HEK293 (cell line): Measurements from ENCODE around the gene MEF2C.
"Not testable (repeated sequence)": the region's sequence is repeated elsewhere in the genome, so short reads cannot be mapped to it uniquely, and the experiment has no call there.

Experiments
- HOXA7 ChIP-seq: sonication (generic); formaldehyde crosslinking; IDR thresholded peaks from 2 replicates; pipeline ENCODE4 v1.8.1; 2022; ENCODE audit warnings: missing genetic modification reagents, borderline replicate concordance
- KLF10 ChIP-seq: fragments of 450-650 bp; IDR thresholded peaks from 2 replicates; pipeline ENCODE4 v1.5.1; 2018; ENCODE audit warnings: missing biosample characterization, mild to moderate bottlenecking, missing genetic modification characterization
- SETDB1 ChIP-seq: IDR thresholded peaks from one replicate; pipeline ENCODE4 v1.6.1; 2017; ENCODE audit warnings: mild to moderate bottlenecking, low read length, moderate library complexity, mixed read lengths; ENCODE audit not compliant: insufficient read length
- YY1 ChIP-seq: fragments of 450-650 bp; formaldehyde crosslinking; IDR thresholded peaks from 2 replicates; pipeline ENCODE4 v1.5.1; 2018; ENCODE audit warnings: missing biosample characterization, missing genetic modification characterization
- ZBTB20 ChIP-seq: fragments of 450-650 bp; formaldehyde crosslinking; IDR thresholded peaks from 2 replicates; pipeline ENCODE4 v1.5.1; 2016; ENCODE audit warnings: missing biosample characterization, missing genetic modification characterization
- ZNF121 ChIP-seq: fragments of 450-650 bp; formaldehyde crosslinking; IDR thresholded peaks from 2 replicates; pipeline ENCODE4 v1.5.1; 2016; ENCODE audit warnings: missing biosample characterization, missing genetic modification characterization
- ZNF324 ChIP-seq: fragments of 450-650 bp; formaldehyde crosslinking; IDR thresholded peaks from 2 replicates; pipeline ENCODE4 v1.5.1; 2016; ENCODE audit warnings: missing biosample characterization, missing genetic modification characterization
- ZNF423 ChIP-seq: fragments of 450-650 bp; formaldehyde crosslinking; IDR thresholded peaks from 2 replicates; pipeline ENCODE4 v1.5.1; 2016; ENCODE audit warnings: missing biosample characterization, missing genetic modification characterization
- TF ChIP-seq, protein P1 (sequence below): fragments of 450-650 bp; formaldehyde crosslinking; IDR thresholded peaks from 2 replicates; pipeline ENCODE4 v1.5.1; 2016; ENCODE audit warnings: missing biosample characterization, missing genetic modification characterization

DNA sequence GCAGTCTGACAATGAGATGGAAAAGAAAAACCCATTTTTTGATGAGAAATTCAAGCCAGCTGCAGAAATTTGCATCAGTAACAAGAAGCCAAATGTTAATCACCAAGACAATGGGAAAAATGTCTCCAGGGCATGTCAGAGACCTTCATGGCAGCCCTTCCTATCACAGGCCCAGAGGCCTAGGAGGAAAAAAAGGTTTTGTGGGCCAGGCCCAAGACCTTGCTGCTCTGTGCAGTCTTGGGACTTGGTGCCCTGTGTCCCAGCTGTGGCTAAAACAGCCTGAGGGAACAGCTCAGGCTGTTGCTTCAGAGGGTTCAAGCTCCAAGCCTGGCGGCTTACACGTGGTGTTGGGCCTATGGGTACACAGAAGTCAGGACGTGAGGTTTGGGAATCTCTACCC is 26.6 kb downstream of the MEF2C start:
- TF ChIP-seq, protein P1, sequence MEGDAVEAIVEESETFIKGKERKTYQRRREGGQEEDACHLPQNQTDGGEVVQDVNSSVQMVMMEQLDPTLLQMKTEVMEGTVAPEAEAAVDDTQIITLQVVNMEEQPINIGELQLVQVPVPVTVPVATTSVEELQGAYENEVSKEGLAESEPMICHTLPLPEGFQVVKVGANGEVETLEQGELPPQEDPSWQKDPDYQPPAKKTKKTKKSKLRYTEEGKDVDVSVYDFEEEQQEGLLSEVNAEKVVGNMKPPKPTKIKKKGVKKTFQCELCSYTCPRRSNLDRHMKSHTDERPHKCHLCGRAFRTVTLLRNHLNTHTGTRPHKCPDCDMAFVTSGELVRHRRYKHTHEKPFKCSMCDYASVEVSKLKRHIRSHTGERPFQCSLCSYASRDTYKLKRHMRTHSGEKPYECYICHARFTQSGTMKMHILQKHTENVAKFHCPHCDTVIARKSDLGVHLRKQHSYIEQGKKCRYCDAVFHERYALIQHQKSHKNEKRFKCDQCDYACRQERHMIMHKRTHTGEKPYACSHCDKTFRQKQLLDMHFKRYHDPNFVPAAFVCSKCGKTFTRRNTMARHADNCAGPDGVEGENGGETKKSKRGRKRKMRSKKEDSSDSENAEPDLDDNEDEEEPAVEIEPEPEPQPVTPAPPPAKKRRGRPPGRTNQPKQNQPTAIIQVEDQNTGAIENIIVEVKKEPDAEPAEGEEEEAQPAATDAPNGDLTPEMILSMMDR (tag by site-specific recombination) = not testable (repeated sequence)
- not testable (repeated sequence) for TF ChIP-seq ZNF423; HOXA7; ZNF324; ZBTB20 (tag by site-specific recombination); KLF10 (tag by site-specific recombination); YY1 (tag by site-specific recombination); ZNF121 (tag by site-specific recombination)
- TF ChIP-seq SETDB1 = peak; percentile 12
